SH-SY5Y (cell line): ENCODE data around the gene PRXL2A.

ENCODE experiments used
- GATA2 ChIP-seq: IDR thresholded peaks from 2 replicates; pipeline ENCODE4 v1.6.1; 2011; ENCODE audit warnings: mild to moderate bottlenecking, low read depth, low read length
- GATA3 ChIP-seq: IDR thresholded peaks from 2 replicates; pipeline ENCODE4 v1.6.1; 2011; ENCODE audit warnings: low read depth, mild to moderate bottlenecking, low read length, moderate library complexity

GRCh38 chr10:80477813-80478212 is 69.5 kb downstream of the PRXL2A start:
- TF ChIP-seq GATA2 (no peak), GATA3 (no peak)
